NCI-H345 (cell line): ENCODE measurements around the gene KRABD2.
"Not testable (repeated sequence)": the region's sequence is repeated elsewhere in the genome, so short reads cannot be mapped to it uniquely, and the experiment has no call there.

Experiments
- DNase-seq: peaks from one replicate; lab custom pipeline; 2025; lab: John Stamatoyannopoulos, UW

KRABD2 gene

DNA sequence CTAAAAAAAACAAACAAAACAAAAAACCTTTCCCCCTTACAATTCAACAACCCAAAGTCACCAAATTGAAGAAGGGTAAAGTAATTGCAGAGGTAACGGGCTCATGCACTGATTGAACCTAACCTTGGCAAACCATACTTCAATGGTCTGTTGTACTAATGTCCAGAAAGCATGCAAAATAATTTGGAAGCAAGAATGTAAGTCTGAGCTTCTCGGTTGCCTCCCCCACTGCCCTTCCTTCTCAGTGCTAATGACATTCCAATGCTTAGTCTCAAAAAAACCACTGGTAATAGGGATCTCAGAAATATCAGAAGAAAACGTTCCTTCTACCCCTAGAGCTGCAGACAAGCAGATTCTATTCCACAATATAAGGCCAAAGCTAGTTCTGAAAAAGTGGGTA lies 15.8 kb downstream of the KRABD2 start:
- no peak for DNase-seq

GRCh38 chr17:8360260-8360659 lies 16.2 kb downstream of the KRABD2 start:
- no peak for DNase-seq

GRCh38 chr17:8359769-8360168 lies 16.7 kb downstream of the KRABD2 start:
- DNase-seq, result no peak

- no peak for DNase-seq
Observed at GRCh38 chr17:8357910-8358309, 18.6 kb downstream of the KRABD2 start.

- no peak for DNase-seq
Observed at GRCh38 chr17:8354236-8354635, 22.3 kb downstream of the KRABD2 start.

- no peak for DNase-seq
Observed at GRCh38 chr17:8353736-8354135, 22.8 kb downstream of the KRABD2 start.

GRCh38 chr17:8350339-8350738 lies 26.2 kb downstream of the KRABD2 start:
- no peak for DNase-seq

GRCh38 chr17:8347001-8347400 lies 29.5 kb downstream of the KRABD2 start:
- DNase-seq, result not testable (repeated sequence)

GRCh38 chr17:8345951-8346665 lies 30.4 kb downstream of the KRABD2 start:
- no peak for DNase-seq

DNA sequence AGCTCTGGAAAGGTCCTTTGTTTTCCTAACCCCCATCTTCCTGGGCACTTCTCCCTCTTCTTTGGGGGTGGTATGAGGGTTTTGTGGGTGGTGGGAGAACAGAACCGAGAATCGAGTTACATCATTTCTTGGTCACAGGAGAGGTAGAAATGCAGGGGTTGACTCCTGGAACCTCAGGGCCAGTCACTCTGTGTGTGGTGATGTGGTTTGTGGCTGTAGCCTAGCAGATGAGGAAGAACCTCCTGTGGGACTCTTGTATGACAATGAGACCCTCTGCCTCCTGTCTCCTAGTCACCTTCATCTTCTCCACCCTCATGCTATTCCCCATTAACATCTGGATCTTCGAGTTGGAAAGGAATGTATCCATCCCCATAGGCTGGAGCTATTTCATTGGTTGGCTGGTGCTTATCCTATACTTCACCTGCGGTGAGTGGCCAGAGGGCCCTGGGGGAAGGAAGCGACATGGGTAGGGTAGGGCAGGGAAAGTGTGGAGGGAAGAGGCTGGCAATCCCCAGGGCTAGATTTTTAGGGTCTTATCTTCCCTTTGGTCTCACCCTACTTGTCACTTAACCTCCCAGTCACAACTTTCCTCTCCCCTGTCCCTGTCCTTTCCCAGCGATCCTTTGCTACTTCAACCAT lies 31.3 kb downstream of the KRABD2 start:
- DNase-seq, result no peak

DNA sequence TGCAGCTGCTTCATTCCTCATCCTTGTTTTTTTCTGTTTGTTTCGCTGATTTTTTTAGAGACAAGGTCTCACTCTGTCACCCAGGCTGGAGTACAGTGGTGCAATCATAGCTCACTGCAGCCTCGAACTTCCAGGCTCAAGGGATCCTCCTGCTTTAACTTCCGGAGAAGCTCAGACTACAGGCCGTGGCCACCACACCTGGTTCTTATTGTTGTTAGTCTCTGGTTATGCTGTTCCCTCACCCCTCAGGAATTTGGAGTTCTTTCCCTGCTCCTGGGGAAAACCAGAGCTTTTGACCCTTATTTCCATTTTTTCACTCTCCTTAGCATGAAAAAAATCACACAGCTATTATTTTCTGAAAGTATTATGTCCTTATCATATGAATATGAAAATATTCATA lies 35.0 kb downstream of the KRABD2 start:
- no peak for DNase-seq

GRCh38 chr17:8339540-8339939 lies 37.0 kb downstream of the KRABD2 start, which contains the start of gene ODF4:
TSS of gene ODF4 (plus strand) at chr17:8339840. CDS start at chr17:8340052, 212 bp downstream.
- DNase-seq, result no peak

- DNase-seq, result no peak
Observed at GRCh38 chr17:8338753-8339140, 37.8 kb downstream of the KRABD2 start.

DNA sequence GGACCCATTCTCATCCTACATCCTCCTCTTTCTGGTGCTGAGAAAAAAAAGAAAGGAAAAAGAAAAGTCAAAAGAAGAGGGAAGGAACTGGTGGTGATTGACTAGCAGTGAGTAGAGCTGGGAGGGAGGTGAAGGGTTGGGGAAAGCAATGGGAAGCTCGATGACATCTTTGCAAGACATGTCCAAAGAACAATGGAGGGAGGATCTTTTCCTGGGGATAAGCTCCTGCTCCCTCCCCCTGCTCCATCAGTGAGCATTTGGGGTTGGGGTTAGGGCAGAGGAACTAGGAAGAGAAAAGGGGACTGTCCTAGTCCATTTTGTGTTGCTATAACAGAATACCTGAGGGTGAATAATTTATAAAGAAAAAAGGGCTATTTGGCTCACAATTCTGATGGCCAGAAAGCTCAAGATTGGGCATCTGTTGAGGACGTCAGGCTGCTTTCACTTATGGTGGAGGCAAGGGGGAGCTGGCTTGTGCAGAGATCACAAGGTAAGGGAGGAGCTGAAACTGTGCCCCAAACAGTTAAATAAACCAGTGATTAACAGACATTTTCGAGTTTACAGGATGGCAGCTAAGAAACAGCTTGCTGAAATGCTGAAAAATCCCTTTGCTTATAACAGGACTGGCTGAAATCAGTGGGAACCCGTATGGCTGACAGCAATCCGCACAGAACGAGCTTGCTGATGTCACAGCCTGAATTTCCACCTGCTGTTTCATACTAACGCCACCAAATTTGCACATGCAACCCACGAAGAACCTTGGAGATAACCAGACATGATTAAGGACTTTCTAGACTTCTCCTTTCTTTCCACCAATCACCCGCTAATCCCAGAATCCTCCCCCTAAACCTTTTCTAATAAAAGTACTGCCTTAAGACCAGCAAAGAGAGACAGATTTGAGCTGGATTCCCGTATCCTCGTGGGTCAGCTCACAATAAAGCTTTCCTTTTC lies 38.4 kb downstream of the KRABD2 start:
- DNase-seq, result no peak

DNA sequence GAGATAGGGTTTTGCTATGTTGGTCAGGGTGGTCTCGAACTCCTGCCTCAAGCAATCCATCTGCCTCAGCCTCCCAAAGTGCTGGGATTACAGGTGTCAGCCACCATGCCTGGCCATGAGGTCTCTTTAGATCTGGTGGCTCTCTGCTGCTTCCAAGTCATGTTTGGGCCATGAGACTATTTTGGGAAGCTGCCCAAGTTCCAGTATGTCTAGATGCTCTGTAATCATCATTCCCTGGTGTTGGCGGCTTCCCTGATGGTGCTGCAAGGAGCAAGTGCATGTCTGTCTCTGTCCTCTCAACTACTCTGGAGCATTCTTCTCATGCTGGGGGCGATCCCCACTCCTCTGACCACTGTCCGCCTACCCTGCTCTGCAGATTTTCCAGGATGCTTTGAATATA lies 43.2 kb downstream of the KRABD2 start:
- no peak for DNase-seq

DNA sequence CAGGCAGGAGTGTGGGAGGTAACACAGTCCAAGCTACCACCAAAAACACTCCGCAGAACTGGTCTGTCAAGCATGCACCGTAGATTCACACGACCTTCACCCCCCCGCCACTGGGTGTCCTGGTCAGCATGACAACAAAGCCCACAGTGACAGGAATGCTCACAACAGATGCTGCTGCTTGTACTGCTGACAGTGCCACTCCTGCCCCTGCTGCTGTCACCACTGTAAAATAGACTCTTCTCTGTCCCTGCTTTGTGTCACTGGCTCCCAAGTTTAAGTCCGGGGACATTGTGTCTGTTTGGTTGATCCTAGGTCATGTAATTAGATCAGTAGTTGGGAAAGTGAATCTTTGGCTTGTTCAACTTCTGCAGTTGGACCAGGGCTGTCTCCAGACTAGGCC lies 43.8 kb downstream of the KRABD2 start:
- DNase-seq, result no peak

- no peak for DNase-seq
Observed at GRCh38 chr17:8332128-8332527, 44.4 kb downstream of the KRABD2 start.

- DNase-seq, result no peak
Observed at GRCh38 chr17:8327303-8327649, 49.2 kb downstream of the KRABD2 start.
